Articular chondrocyte of knee joint (primary cell): Measurements from ENCODE around the gene MRI1. TPM values are rescaled to one million over a fixed set of nuclear protein-coding genes. Genes with fewer than 3 reads are reported as not detected.

Experiments
- small RNA-seq: library from RNA; depleted of rRNA; stranded (forward); fragments of <200 nt; gene quantifications from one replicate; pipeline ENCODE3, GENCODE V24; 2012
- total RNA-seq: library from RNA; depleted of rRNA; stranded (reverse); fragments of >200 nt; gene quantifications from 2 replicates; pipeline ENCODE4 v1.2.3, GENCODE V29; 2012

The MRI1 gene
- 21.3 and 21.8 TPM in 2 replicates for total RNA-seq

DNA sequence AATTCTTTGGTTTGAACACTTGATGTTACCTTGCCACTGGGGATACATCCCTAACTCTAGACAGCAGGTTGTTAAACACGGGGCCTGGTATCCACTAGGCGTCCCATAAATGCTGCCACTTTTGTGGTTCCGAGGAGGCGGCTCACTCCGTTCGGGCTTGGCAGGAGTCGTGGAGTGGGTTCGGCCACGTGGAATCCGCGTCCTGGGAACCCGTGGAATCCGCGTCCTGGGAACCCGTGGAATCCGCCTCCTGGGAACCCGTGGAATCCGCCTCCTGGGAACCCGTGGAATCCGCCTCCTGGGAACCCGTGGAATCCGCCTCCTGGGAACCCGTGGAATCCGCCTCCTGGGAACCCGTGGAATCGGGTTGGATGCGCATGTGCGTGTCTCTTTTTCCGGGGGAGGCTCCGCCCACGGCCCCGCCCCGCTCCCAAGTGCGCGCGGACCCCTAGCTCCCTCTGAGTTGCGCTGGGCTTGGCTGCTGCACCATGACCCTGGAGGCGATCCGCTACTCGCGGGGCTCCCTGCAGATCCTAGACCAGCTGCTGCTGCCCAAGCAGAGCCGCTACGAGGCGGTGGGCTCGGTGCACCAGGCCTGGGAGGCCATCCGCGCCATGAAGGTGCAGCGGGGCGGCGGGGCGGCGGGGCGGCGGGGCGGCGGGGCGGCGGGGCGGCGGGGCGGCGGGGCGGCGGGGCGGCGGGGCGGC lies at the start of gene MRI1:
Gene MRI1, plus strand, starts transcription at position 422 of the 707 bp plus-strand sequence. Its CDS starts 67 bp downstream, at position 489.

DNA sequence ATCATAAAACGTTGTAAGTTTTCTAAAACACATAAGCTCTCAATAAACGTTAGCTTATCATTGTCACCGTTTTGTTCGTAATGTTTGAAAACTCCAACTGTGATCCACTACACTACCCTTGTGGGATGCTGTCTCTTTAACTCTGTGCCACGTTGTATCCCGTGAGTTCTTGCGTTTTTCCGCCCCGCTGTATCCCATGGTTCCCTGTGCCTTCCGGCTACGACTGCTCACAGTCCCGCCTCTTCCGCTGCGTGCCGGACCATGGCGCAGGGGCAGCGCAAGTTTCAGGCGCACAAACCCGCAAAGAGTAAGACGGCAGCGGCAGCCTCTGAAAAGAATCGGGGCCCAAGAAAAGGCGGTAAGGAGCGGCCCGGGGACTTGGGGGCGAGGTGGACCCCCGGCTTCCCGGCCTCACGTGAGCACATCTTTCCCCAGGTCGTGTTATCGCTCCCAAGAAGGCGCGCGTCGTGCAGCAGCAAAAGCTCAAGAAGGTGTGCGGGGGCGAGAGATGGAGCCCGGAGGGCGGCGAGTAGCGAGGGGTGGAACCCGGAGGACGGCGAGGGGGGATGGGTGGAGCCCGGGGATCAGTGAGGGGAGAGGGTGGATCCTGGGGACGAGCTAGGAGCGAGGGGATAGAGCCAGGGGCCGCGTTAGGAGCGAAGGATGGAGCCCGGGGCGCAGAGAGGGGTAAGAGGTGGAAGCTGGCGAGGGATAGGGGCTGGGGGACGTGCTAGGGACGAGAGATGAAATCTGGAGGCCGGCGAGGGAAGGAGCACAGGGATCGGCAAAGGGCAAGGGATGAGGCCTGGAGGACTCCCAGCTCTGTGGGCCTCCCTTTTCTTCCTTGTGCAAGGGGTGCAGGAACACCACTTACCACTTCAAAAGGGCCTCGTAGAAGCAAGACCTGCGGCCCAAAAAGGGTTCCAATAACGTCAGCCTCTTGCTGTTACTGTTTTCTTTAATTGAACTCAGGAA lies 10.2 kb downstream of the MRI1 start, which contains the start of gene C19orf53:
Gene C19orf53, plus strand, starts transcription at position 240 of the 975 bp plus-strand sequence. Its CDS starts 22 bp downstream, at position 262.

DNA sequence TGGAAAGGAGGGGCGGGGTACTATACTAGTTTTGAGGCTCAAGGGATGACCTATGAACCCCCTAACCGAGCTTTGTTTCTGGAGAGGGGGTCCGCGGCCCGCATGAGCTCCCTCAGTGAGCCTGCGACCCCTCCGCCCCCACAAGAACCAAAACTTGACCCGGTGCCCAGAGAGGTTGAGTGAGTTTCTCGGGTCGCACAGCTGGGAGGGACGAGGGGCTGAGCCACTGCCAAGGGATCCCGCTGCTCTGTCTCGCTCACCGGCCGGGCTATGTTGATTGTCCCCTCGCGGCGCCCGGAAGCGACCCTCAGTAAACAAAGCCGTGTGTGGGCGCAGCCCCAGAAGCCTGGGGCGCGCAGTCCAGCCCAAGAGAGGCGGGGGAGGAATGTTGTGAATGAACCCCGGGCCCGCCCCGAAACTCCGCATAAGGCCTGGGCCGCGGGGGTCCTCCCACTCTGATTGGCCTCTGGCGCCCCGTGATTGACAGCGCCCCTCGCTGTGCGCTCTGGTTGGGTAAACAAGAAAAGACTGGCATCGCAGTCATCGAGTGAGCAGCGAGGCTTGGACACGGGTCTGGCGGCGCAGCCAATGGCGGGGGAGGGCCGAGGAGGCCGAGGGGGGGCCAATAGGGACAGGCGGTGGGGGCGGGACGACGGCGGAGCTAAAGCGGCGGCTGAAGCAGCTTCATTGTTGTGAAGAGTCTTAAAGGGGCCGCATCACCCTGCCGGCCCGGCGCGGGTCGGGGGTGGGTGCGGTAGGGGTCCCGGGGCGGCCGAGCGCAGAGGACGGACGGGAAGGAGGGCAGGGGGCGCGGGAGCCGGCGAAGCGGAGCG lies 30.7 kb downstream of the MRI1 start, which contains the start of gene ZSWIM4:
Gene ZSWIM4, plus strand, starts transcription at position 687 of the 833 bp plus-strand sequence. CDS start 206 bp downstream, outside the sequence.

Small RNA genes lying within 50 kb of the gene (small RNA-seq; reads per million reads assigned to genes)
- not detected for gene RN7SL619P

Other genes starting within 250 kb of the MRI1 start
- 41.2 and 60.3 TPM in 2 replicates for gene C19orf53, start 9.9 kb downstream of the MRI1 start, total RNA-seq
- gene ZSWIM4, start 30.9 kb downstream of the MRI1 start, total RNA-seq, result 3.1 and 4.8 TPM in 2 replicates
- gene NANOS3, start 112.6 kb downstream of the MRI1 start, total RNA-seq, result not detected in 2 replicates
- gene BRME1, start 141.6 kb downstream of the MRI1 start, total RNA-seq, result 0.54 and 0.65 TPM in 2 replicates
- 15.5 and 17.0 TPM in 2 replicates for gene CC2D1A, start 141.7 kb downstream of the MRI1 start, total RNA-seq
- 7.6 and 8.6 TPM in 2 replicates for gene PODNL1, start 173.9 kb downstream of the MRI1 start, total RNA-seq
- gene DCAF15, start 188.0 kb downstream of the MRI1 start, total RNA-seq, result 7.7 and 8.6 TPM in 2 replicates
- 2.1 and 2.6 TPM in 2 replicates for gene RFX1, start 241.8 kb downstream of the MRI1 start, total RNA-seq